ENCODE results near the gene PRR18.
A peak's percentile ranks its signal among the peaks of the same experiment; 100 is the strongest.

Gene PRR18

GRCh38 chr6:166305562-166306117, 2.6 kb downstream of the PRR18 start:
- no peak for DNase-seq (ENCODE audit: low read depth)

- DNase-seq (ENCODE audit: low read depth): no peak
Observed at GRCh38 chr6:166304106-166304505, 4.1 kb downstream of the PRR18 start.

- no peak for DNase-seq (ENCODE audit: low read depth)
Observed at GRCh38 chr6:166301611-166302529, 6.3 kb downstream of the PRR18 start.

- DNase-seq (ENCODE audit: low read depth): no peak
Observed at GRCh38 chr6:166300357-166300987, 7.7 kb downstream of the PRR18 start.

- DNase-seq (ENCODE audit: low read depth): no peak
Observed at GRCh38 chr6:166297606-166298005, 10.6 kb downstream of the PRR18 start.

GRCh38 chr6:166296035-166296883, 11.9 kb downstream of the PRR18 start:
- no peak for DNase-seq (ENCODE audit: low read depth)

GRCh38 chr6:166293731-166294584, 14.2 kb downstream of the PRR18 start:
- DNase-seq (ENCODE audit: low read depth): no peak

GRCh38 chr6:166289207-166290060, 18.8 kb downstream of the PRR18 start:
- no peak for DNase-seq (ENCODE audit: low read depth)

- no peak for DNase-seq (ENCODE audit: low read depth)
Observed at GRCh38 chr6:166286839-166287271, 21.3 kb downstream of the PRR18 start.

GRCh38 chr6:166285233-166285632, 23.0 kb downstream of the PRR18 start:
- no peak for DNase-seq (ENCODE audit: low read depth)

GRCh38 chr6:166284640-166285039, 23.6 kb downstream of the PRR18 start:
- no peak for DNase-seq (ENCODE audit: low read depth)

- DNase-seq (ENCODE audit: low read depth): no peak
Observed at GRCh38 chr6:166282394-166283032, 25.7 kb downstream of the PRR18 start.

GRCh38 chr6:166281104-166281503, 27.1 kb downstream of the PRR18 start:
- DNase-seq (ENCODE audit: low read depth): no peak

GRCh38 chr6:166279393-166279679, 28.9 kb downstream of the PRR18 start:
- DNase-seq (ENCODE audit: low read depth): no peak

GRCh38 chr6:166278579-166279392, 29.4 kb downstream of the PRR18 start:
- DNase-seq (ENCODE audit: low read depth): no peak

GRCh38 chr6:166277892-166278578, 30.2 kb downstream of the PRR18 start:
- DNase-seq (ENCODE audit: low read depth): no peak

GRCh38 chr6:166277018-166277417, 31.2 kb downstream of the PRR18 start:
- no peak for DNase-seq (ENCODE audit: low read depth)

- peak; percentile 87 for DNase-seq (ENCODE audit: low read depth)
Observed at GRCh38 chr6:166275714-166276166, 32.5 kb downstream of the PRR18 start.

Measured in stimulated activated CD8-positive, alpha-beta memory T cell treated with anti-CD3 and anti-CD28 coated beads, Interleukin-15, amount 100 ng/mL, for 24 hours (primary cell).